Measurements from ENCODE around the gene LINGO1. TPM values are rescaled to one million over a fixed set of nuclear protein-coding genes. Genes with fewer than 3 reads are reported as not detected.

LINGO1 gene
- total RNA-seq, 1 donor from 2014 or later: 4.5 TPM

GRCh38 chr15:77578641-77579372 is 53.9 kb downstream of the LINGO1 start:
- no peak for FAIRE-seq
- Histone ChIP-seq H3K4me1 (ENCODE audit: insufficient read depth, low read length) (no peaks in the 10 kb centered on the region), H3K4me2 (ENCODE audit: low read length) (no peak overlapping the region), H3K9me3 (ENCODE audit: insufficient read depth, low read depth, low read length) (no peaks in the 10 kb centered on the region), H3K27ac (ENCODE audit: low read depth, low read length) (no peak overlapping the region), H3K79me2 (ENCODE audit: insufficient read depth, low read length) (no peaks in the 10 kb centered on the region), H3K9ac (ENCODE audit: low read length) (no peak overlapping the region), H2AFZ (ENCODE audit: low read depth, low read length) (no peak overlapping the region), H4K20me1 (ENCODE audit: insufficient read depth, low read length) (no peaks in the 10 kb centered on the region), H3K36me3 (ENCODE audit: insufficient read depth, low read length) (no peaks in the 10 kb centered on the region), H3K4me3 (ENCODE audit: insufficient read depth, low read depth, low read length) (no peak overlapping the region), H3K27me3 (ENCODE audit: insufficient read depth, low read length) (peaks cover 12% of the 10 kb centered on the region)
- TF ChIP-seq CTCF (IDR thresholded peaks at IDR 0.05; ENCODE audit: insufficient read depth, low read depth, low read length): no peak
- TF ChIP-seq EZH2 (IDR thresholded peaks at IDR 0.05; ENCODE audit: insufficient read depth, low read length): no peak
- no peak overlapping the region for H3K27ac Mint-ChIP-seq (ENCODE audit: unreplicated experiment)
- H3K27me3 Mint-ChIP-seq (ENCODE audit: low read depth, unreplicated experiment): peaks cover 67% of the 10 kb centered on the region
- H3K9me3 Mint-ChIP-seq (ENCODE audit: unreplicated experiment): peaks cover 2% of the 10 kb centered on the region
- no peaks in the 10 kb centered on the region for H3K4me1 Mint-ChIP-seq (ENCODE audit: low read depth, unreplicated experiment)
- H3K4me3 Mint-ChIP-seq (ENCODE audit: unreplicated experiment): no peak overlapping the region
- H3K36me3 Mint-ChIP-seq (ENCODE audit: low read depth, unreplicated experiment): no peaks in the 10 kb centered on the region
- DNase-seq (ENCODE audit: low read depth): no peak

GRCh38 chr15:77577366-77577950 is 55.3 kb downstream of the LINGO1 start:
- Mint-ChIP-seq H3K27me3 (ENCODE audit: low read depth, unreplicated experiment) (peaks cover 66% of the 10 kb centered on the region), H3K36me3 (ENCODE audit: low read depth, unreplicated experiment) (no peaks in the 10 kb centered on the region), H3K4me1 (ENCODE audit: low read depth, unreplicated experiment) (no peaks in the 10 kb centered on the region), H3K27ac (ENCODE audit: unreplicated experiment) (peak overlapping the region; percentile 69), H3K4me3 (ENCODE audit: unreplicated experiment) (no peak overlapping the region), H3K9me3 (ENCODE audit: unreplicated experiment) (peaks cover 2% of the 10 kb centered on the region)
- Histone ChIP-seq H3K4me3 (ENCODE audit: insufficient read depth, low read depth, low read length) (no peak overlapping the region), H3K36me3 (ENCODE audit: insufficient read depth, low read length) (no peaks in the 10 kb centered on the region), H3K27me3 (ENCODE audit: insufficient read depth, low read length) (peaks cover 12% of the 10 kb centered on the region), H3K27ac (ENCODE audit: low read depth, low read length) (no peak overlapping the region), H3K79me2 (ENCODE audit: insufficient read depth, low read length) (no peaks in the 10 kb centered on the region), H2AFZ (ENCODE audit: low read depth, low read length) (no peak overlapping the region), H3K9ac (ENCODE audit: low read length) (no peak overlapping the region), H4K20me1 (ENCODE audit: insufficient read depth, low read length) (no peaks in the 10 kb centered on the region), H3K4me2 (ENCODE audit: low read length) (no peak overlapping the region), H3K4me1 (ENCODE audit: insufficient read depth, low read length) (no peaks in the 10 kb centered on the region), H3K9me3 (ENCODE audit: insufficient read depth, low read depth, low read length) (no peaks in the 10 kb centered on the region)
- no peak for DNase-seq (ENCODE audit: low read depth)
- no peak for FAIRE-seq
- no peak for TF ChIP-seq CTCF (IDR thresholded peaks at IDR 0.05; ENCODE audit: insufficient read depth, low read depth, low read length)
- no peak for TF ChIP-seq EZH2 (IDR thresholded peaks at IDR 0.05; ENCODE audit: insufficient read depth, low read length)

- no peaks in the 10 kb centered on the region for H3K36me3 ChIP-seq (ENCODE audit: insufficient read depth, low read length)
- H3K9ac ChIP-seq (ENCODE audit: low read length): no peak overlapping the region
- H3K27me3 ChIP-seq (ENCODE audit: insufficient read depth, low read length): peaks cover 12% of the 10 kb centered on the region
- TF ChIP-seq EZH2 (IDR thresholded peaks at IDR 0.05; ENCODE audit: insufficient read depth, low read length) (no peak), CTCF (IDR thresholded peaks at IDR 0.05; ENCODE audit: insufficient read depth, low read depth, low read length) (no peak)
- Mint-ChIP-seq H3K27me3 (ENCODE audit: low read depth, unreplicated experiment) (peaks cover 70% of the 10 kb centered on the region), H3K27ac (ENCODE audit: unreplicated experiment) (no peak overlapping the region), H3K36me3 (ENCODE audit: low read depth, unreplicated experiment) (no peaks in the 10 kb centered on the region), H3K4me3 (ENCODE audit: unreplicated experiment) (no peak overlapping the region), H3K4me1 (ENCODE audit: low read depth, unreplicated experiment) (no peaks in the 10 kb centered on the region), H3K9me3 (ENCODE audit: unreplicated experiment) (peaks cover 2% of the 10 kb centered on the region)
- H3K79me2 ChIP-seq (ENCODE audit: insufficient read depth, low read length): no peaks in the 10 kb centered on the region
- no peaks in the 10 kb centered on the region for H3K4me1 ChIP-seq (ENCODE audit: insufficient read depth, low read length)
- no peak overlapping the region for H3K4me3 ChIP-seq (ENCODE audit: insufficient read depth, low read depth, low read length)
- H2AFZ ChIP-seq (ENCODE audit: low read depth, low read length): no peak overlapping the region
- no peaks in the 10 kb centered on the region for H4K20me1 ChIP-seq (ENCODE audit: insufficient read depth, low read length)
- H3K4me2 ChIP-seq (ENCODE audit: low read length): no peak overlapping the region
- no peak for FAIRE-seq
- no peak for DNase-seq (ENCODE audit: low read depth)
- H3K27ac ChIP-seq (ENCODE audit: low read depth, low read length): no peak overlapping the region
- no peaks in the 10 kb centered on the region for H3K9me3 ChIP-seq (ENCODE audit: insufficient read depth, low read depth, low read length)
These were observed 56.2 kb downstream of the LINGO1 start for GRCh38 chr15:77576538-77576937.
